Lung (tissue), 12 donors: ENCODE data around the gene HAUS1. TPM values are rescaled to one million over a fixed set of nuclear protein-coding genes. Genes with fewer than 3 reads are reported as not detected.
"Not testable (repeated sequence)": the region's sequence is repeated elsewhere in the genome, so short reads cannot be mapped to it uniquely, and the experiment has no call there.

ENCODE experiments used
- ATAC-seq: fragments of 200-7000 bp; cut with Tn5 transposase; one replicate; pipeline ENCODE4 v1.9.1; 2020; ENCODE audit warnings: moderate number of reproducible peaks; ENCODE audit not compliant: insufficient read depth, low FRiP score
- DNase-seq, 3 donors: peaks; one replicate each; pipeline ENCODE4 v3.0.0-alpha.2; 2013 to 2017
- H3K27ac ChIP-seq, 2 donors: one replicate each; pipeline ENCODE4 v1.5.1; 2013; ENCODE audit warnings: mild to moderate bottlenecking in 2 of 2, moderate library complexity in 2 of 2, control low read depth in 1 of 2, inconsistent platforms in 1 of 2, low read depth in 1 of 2, low read length in 1 of 2
- H3K27me3 ChIP-seq, 3 donors: one replicate each; pipeline ENCODE4 v1.5.1; 2013; ENCODE audit warnings: low read length in 2 of 3; ENCODE audit not compliant: control insufficient read depth in 3 of 3, insufficient read depth in 3 of 3
- H3K36me3 ChIP-seq, 4 donors: one replicate each; pipeline ENCODE4 v1.5.1; 2013; ENCODE audit warnings: low read length in 4 of 4, mild to moderate bottlenecking in 1 of 4, moderate library complexity in 1 of 4; ENCODE audit not compliant: control insufficient read depth in 4 of 4, insufficient read depth in 4 of 4
- H3K4me1 ChIP-seq, 5 donors: one replicate each; pipeline ENCODE4 v1.5.1; 2013; ENCODE audit warnings: low read length in 5 of 5, mild to moderate bottlenecking in 2 of 5, moderate library complexity in 1 of 5; ENCODE audit not compliant: control insufficient read depth in 5 of 5, insufficient read depth in 5 of 5
- H3K4me3 ChIP-seq: one replicate; pipeline ENCODE4 v1.5.1; 2013; ENCODE audit warnings: mild to moderate bottlenecking, control low read depth, moderate library complexity
- H3K9ac ChIP-seq, 2 donors: one replicate each; pipeline ENCODE4 v1.5.1; 2013; ENCODE audit warnings: low read length in 2 of 2, control low read depth in 1 of 2; ENCODE audit not compliant: insufficient read depth in 1 of 2
- H3K9me3 ChIP-seq, 4 donors: one replicate each; pipeline ENCODE4 v1.5.1; 2013; ENCODE audit warnings: low read length in 3 of 4, mild to moderate bottlenecking in 1 of 4, moderate library complexity in 1 of 4; ENCODE audit not compliant: control insufficient read depth in 4 of 4, insufficient read depth in 3 of 4
- CTCF ChIP-seq: IDR thresholded peaks from 2 replicates; pipeline ENCODE4 v1.5.1; 2012; ENCODE audit warnings: mild to moderate bottlenecking; ENCODE audit errors: control extremely low read depth, extremely low read depth
- WGBS, 2 donors: extraction: QIAGEN DNeasy Blood & Tissue Kit; methylation state at CpG; one replicate each; pipeline ENCODE4 v1.1.7; 2013; 5-methylcytosine and 5-hydroxymethylcytosine counted together
- polyA plus RNA-seq, 2 donors: library from polyadenylated mRNA; stranded (reverse); fragments of 200-250 nt; gene quantifications; one replicate each; pipeline ENCODE4 v1.2.1, GENCODE V29; 2013
- total RNA-seq, 2 donors: library from RNA; depleted of rRNA in 1 of 2; stranded (reverse); fragments of >200 nt in 1 of 2; gene quantifications; one replicate each; pipeline ENCODE4 v1.2.1, GENCODE V29; 2014 to 2021
- donor health status: control.
- donor health status: control.
- donor health status: Bipolar disorder and iron deficiency.
- donor health status: healthy.
- donor health status: DM: yes; HTN: yes; CAD: no.

Gene HAUS1
- total and polyA plus RNA-seq, 4 donors: 16.8 to 27.7 (median 20.4) TPM

- no peak overlapping the region for H3K27ac ChIP-seq
- no peaks in the 10 kb centered on the region for H3K27me3 ChIP-seq
- no peak overlapping the region for H3K4me3 ChIP-seq
- H3K9me3 ChIP-seq: no peaks in the 10 kb centered on the region
- ATAC-seq (no peak), DNase-seq (no peak)
- no peaks in the 10 kb centered on the region for H3K4me1 ChIP-seq
- TF ChIP-seq CTCF: no peak
- no peak overlapping the region for H3K9ac ChIP-seq
- WGBS, 2 donors: 88 to 91% methylated on average over 1 of the region's 1 CpG
- H3K36me3 ChIP-seq: peaks cover 13 to 27% (median 22%) of the 10 kb centered on the region in 4 donors
Measured at GRCh38 chr18:46080156-46080555, 24.0 kb upstream of the HAUS1 start.

DNA sequence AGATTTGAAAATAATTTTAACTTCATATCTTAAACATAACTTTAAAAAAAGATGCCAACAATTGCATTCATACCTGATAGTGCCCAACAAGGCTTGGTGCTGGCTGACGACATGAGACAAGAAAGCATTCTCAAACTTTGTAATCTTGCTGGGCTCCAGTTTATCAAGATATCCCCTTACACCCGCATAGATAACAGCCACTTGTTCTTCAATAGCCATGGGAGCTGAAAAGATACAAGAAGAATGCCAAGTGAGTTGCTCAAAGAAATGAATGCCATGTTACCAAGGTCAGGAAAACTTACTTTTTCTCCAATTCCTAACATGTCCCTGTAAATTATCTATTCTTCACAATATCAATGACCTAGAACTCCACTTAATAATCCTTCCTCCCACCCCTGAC lies 19.8 kb upstream of the HAUS1 start:
- Histone ChIP-seq H3K4me1 (peaks cover 0 to 1% (median 0%) of the 10 kb centered on the region in 5 donors), H3K9ac (no peak overlapping the region), H3K36me3 (peaks cover 40 to 59% (median 50%) of the 10 kb centered on the region in 4 donors), H3K27me3 (no peaks in the 10 kb centered on the region), H3K9me3 (no peaks in the 10 kb centered on the region), H3K27ac (no peak overlapping the region), H3K4me3 (no peak overlapping the region)
- 78 to 92% methylated on average over 2 of the region's 2 CpGs for WGBS, 2 donors
- TF ChIP-seq CTCF: no peak
- ATAC-seq (no peak), DNase-seq (no peak)

DNA sequence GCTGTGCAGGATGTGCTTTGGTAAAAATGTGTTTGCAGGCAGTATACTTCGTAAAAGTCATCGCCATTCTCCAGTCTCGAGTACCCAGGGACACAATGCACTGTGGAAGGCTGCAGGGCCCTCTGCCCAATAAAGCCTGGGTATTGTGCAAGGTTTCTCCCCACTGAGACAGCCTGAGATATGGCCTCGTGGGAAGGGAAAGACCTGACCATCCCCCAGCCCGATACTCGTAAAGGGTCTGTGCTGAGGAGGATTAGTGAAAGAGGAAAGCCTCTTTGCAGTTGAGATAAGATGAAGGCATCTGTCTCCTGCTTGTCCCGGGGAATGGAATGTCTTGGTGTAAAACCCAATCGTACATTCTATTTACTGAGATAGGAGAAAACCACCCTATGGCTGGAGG lies 15.7 kb upstream of the HAUS1 start:
- WGBS, 2 donors: 79 to 82% methylated on average over 8 of the region's 8 CpGs
- not testable (repeated sequence) for H3K9ac ChIP-seq, H3K27ac ChIP-seq, H3K27me3 ChIP-seq, DNase-seq, ATAC-seq, H3K9me3 ChIP-seq, H3K4me3 ChIP-seq, H3K4me1 ChIP-seq
- peaks cover 40 to 66% (median 63%) of the 10 kb centered on the region in 4 donors for H3K36me3 ChIP-seq

DNA sequence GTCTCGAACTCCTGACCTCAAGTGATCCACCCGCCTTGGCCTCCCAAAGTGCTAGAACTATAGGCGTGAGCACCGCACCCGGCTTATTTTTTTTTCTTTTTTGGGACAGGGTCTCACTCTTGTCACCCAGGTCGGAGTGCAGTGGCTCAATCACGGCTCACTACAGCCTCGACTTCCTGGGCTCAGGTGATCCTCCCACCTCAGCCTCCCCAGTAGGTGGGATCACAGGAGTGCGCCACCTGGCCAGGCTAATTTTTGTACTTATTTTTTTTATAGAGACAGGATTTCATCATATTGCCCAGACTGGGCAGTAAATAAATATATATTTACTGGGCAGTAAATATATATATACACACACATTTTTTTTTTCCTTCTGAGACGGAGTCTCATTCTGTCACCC lies 8.7 kb upstream of the HAUS1 start:
- ATAC-seq (no peak), DNase-seq (no peak)
- no peak overlapping the region for H3K9ac ChIP-seq
- no peak for TF ChIP-seq CTCF
- no peak overlapping the region for H3K27ac ChIP-seq
- no peaks in the 10 kb centered on the region for H3K9me3 ChIP-seq
- peaks cover 11 to 31% (median 20%) of the 10 kb centered on the region in 4 donors for H3K36me3 ChIP-seq
- H3K4me1 ChIP-seq: peaks cover 0 to 17% (median 0%) of the 10 kb centered on the region in 5 donors
- WGBS, 2 donors: 94 to 96% methylated on average over 10 of the region's 10 CpGs
- H3K27me3 ChIP-seq: no peaks in the 10 kb centered on the region
- H3K4me3 ChIP-seq: no peak overlapping the region
